GM12892 (cell line): ENCODE data around the gene CST7.
"Not testable (repeated sequence)": the region's sequence is repeated elsewhere in the genome, so short reads cannot be mapped to it uniquely, and the experiment has no call there.

Source experiments
- POLR2A ChIP-seq: IDR thresholded peaks from 2 replicates; pipeline ENCODE4 v1.6.1; 2011; ENCODE audit warnings: low read depth, low read length, control low read depth
- POLR2AphosphoS5 ChIP-seq: IDR thresholded peaks from 2 replicates; pipeline ENCODE4 v1.6.1; 2011; ENCODE audit warnings: low read depth, low read length, control low read depth
- TAF1 ChIP-seq: IDR thresholded peaks from 2 replicates; pipeline ENCODE4 v1.6.1; 2011; ENCODE audit warnings: low read depth, mild to moderate bottlenecking, control low read depth, low read length, borderline replicate concordance

DNA sequence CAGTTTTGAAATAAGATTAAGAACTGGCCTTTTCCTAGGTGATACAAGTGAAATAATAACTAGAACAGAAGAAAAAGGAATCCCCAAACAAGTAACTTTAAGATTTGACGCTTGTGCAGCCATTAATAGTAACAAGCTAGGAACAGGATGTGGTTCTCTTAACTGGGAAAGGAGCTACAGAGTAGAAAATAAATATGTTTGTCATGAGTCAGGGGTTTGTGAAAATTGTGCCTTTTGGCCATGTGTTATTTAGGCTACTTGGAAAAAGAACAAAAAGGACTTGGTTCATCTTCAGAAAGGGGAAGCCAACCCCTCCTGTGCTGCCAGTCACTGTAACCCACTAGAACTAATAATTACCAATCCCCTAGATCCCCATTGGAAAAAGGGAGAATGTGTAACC, 17.2 kb upstream of the CST7 start:
- TF ChIP-seq POLR2A, POLR2AphosphoS5, TAF1: not testable (repeated sequence)
